Endothelial cell of umbilical vein (primary cell): ENCODE results near the gene PLA2G6. TPM values are rescaled to one million over a fixed set of nuclear protein-coding genes. Genes with fewer than 3 reads are reported as not detected.

Experiments
- BruUV-seq: library from RNA; stranded (reverse); fragments of 400-500 nt; replicated peaks from 2 replicates; lab custom pipeline; 2021; lab: Mats Ljungman, UMichigan
- CTCF ChIA-PET: fragments of 300-600, 350-600 bp; sonication (Branson Sonifier 250); formaldehyde crosslinking; loops from one replicate; lab custom pipeline; 2021; ENCODE audit warnings: antibody characterized with exemption, inconsistent platforms; lab: Charles Lee
- POLR2A ChIA-PET: fragments of 300-600, 350-600 bp; sonication (Branson Sonifier 250); formaldehyde crosslinking; loops from one replicate; lab custom pipeline; 2021; ENCODE audit warnings: antibody characterized with exemption, inconsistent platforms; lab: Charles Lee
- DNase-seq: peaks from one replicate; pipeline ENCODE4 v3.0.0-alpha.2; 2011; ENCODE audit warnings: low read depth, low spot score
- FAIRE-seq: peaks from 2 replicates; lab custom pipeline; 2011; peaks lifted over from hg19 to GRCh38; lab: Jason Lieb, UNC
- H2AFZ ChIP-seq: 2 replicates; pipeline ENCODE4 v1.6.0; 2012; ENCODE audit warnings: low read depth, low read length, control low read depth, inconsistent platforms
- H3K27ac ChIP-seq: 2 replicates; pipeline ENCODE4 v1.5.1; 2011; ENCODE audit warnings: low read depth, mild to moderate bottlenecking, control low read depth, low read length, moderate library complexity; ENCODE audit not compliant: insufficient read depth
- H3K27me3 ChIP-seq, 2 experiments: 2 replicates each; pipeline versions ENCODE4 v1.6.0 to v1.6.1; 2011; ENCODE audit warnings: low read length in 2 of 2, mixed read lengths in 1 of 2; ENCODE audit not compliant: control insufficient read depth in 2 of 2, insufficient read depth in 2 of 2
- H3K36me3 ChIP-seq, 2 experiments: 2 replicates in 1 of 2; 3 replicates in 1 of 2; pipeline ENCODE4 v1.5.1; 2011; ENCODE audit warnings: low read length in 2 of 2, mild to moderate bottlenecking in 1 of 2, moderate library complexity in 1 of 2; ENCODE audit not compliant: control insufficient read depth in 2 of 2, insufficient read depth in 2 of 2; ENCODE audit errors: extremely low read depth in 1 of 2
- H3K4me1 ChIP-seq: 3 replicates; pipeline ENCODE4 v1.5.1; 2011; ENCODE audit warnings: mild to moderate bottlenecking, low read length; ENCODE audit not compliant: control insufficient read depth, insufficient read depth; ENCODE audit errors: extremely low read depth
- H3K4me2 ChIP-seq: 2 replicates; pipeline ENCODE4 v1.6.1; 2011; ENCODE audit warnings: low read length, control low read depth, mixed read lengths; ENCODE audit not compliant: insufficient read depth
- H3K4me3 ChIP-seq, 3 experiments: fragments of 200-600 bp in 1 of 3; sonication (generic), shearing (Covaris generic) in 1 of 3; replicated peaks in 1 of 3; 2 replicates each; pipeline ENCODE4 v1.5.1; 2011 to 2016; ENCODE audit warnings: control low read depth in 3 of 3, low read length in 3 of 3, mild to moderate bottlenecking in 2 of 3, inconsistent platforms in 1 of 3, low read depth in 1 of 3, moderate library complexity in 1 of 3; ENCODE audit not compliant: insufficient read depth in 1 of 3
- H3K79me2 ChIP-seq: 2 replicates; pipeline ENCODE4 v1.6.0; 2012; ENCODE audit warnings: low read length, inconsistent platforms; ENCODE audit not compliant: control insufficient read depth, insufficient read depth
- H3K9ac ChIP-seq: replicated peaks from 2 replicates; pipeline ENCODE3; 2011; ENCODE audit warnings: low read length, control low read depth; ENCODE audit not compliant: insufficient read depth; ENCODE audit errors: extremely low read depth
- H3K9me1 ChIP-seq: replicated peaks from 3 replicates; pipeline ENCODE4 v1.6.0; 2011; ENCODE audit warnings: mild to moderate bottlenecking, low read length; ENCODE audit not compliant: control insufficient read depth, insufficient read depth; ENCODE audit errors: extremely low read depth
- H3K9me3 ChIP-seq: replicated peaks from 2 replicates; pipeline ENCODE4 v1.5.1; 2012; ENCODE audit warnings: low read length, inconsistent platforms; ENCODE audit not compliant: control insufficient read depth, insufficient read depth
- H4K20me1 ChIP-seq: replicated peaks from 2 replicates; pipeline ENCODE3; 2011; ENCODE audit warnings: mild to moderate bottlenecking, low read length; ENCODE audit not compliant: control insufficient read depth, insufficient read depth; ENCODE audit errors: extremely low read depth
- EZH2 ChIP-seq: IDR thresholded peaks from 2 replicates; pipeline ENCODE4 v1.6.1; 2012; ENCODE audit warnings: borderline replicate concordance, low read depth, mild to moderate bottlenecking, moderate library complexity, low read length, inconsistent platforms; ENCODE audit not compliant: severe bottlenecking
- FOS ChIP-seq: IDR thresholded peaks from 2 replicates; pipeline ENCODE4 v1.6.1; 2011; ENCODE audit warnings: mild to moderate bottlenecking, low read length, moderate library complexity, borderline replicate concordance; ENCODE audit not compliant: insufficient read depth
- GATA2 ChIP-seq: IDR thresholded peaks from 2 replicates; pipeline ENCODE4 v1.7.0; 2011; ENCODE audit warnings: low read depth, mild to moderate bottlenecking, moderate library complexity, mixed read lengths, low read length; ENCODE audit not compliant: insufficient read length, insufficient read depth
- JUN ChIP-seq: IDR thresholded peaks from 2 replicates; pipeline ENCODE4 v1.6.1; 2011; ENCODE audit warnings: borderline replicate concordance, low read depth; ENCODE audit not compliant: insufficient read length, insufficient read depth
- MYC ChIP-seq: IDR thresholded peaks from one replicate; pipeline ENCODE4 v1.6.1; 2011; ENCODE audit warnings: mild to moderate bottlenecking, low read depth, low read length
- POLR2A ChIP-seq: IDR thresholded peaks from 2 replicates; pipeline ENCODE4 v1.6.1; 2012; ENCODE audit warnings: low read depth, mild to moderate bottlenecking, control low read depth, low read length
- POLR2AphosphoS5 ChIP-seq: IDR thresholded peaks from 2 replicates; pipeline ENCODE4 v1.6.1; 2012; ENCODE audit warnings: low read depth, mild to moderate bottlenecking, control low read depth, low read length, moderate library complexity; ENCODE audit not compliant: insufficient read depth
- dilution Hi-C: fragments of 300-500 bp; cut with MboI; formaldehyde crosslinking; loops from one replicate; pipeline ENCODE4 v1.15.0; 2019; ENCODE audit warnings: low sequenced_read_pairs; ENCODE audit not compliant: extremely low pct_ligation_motif_present
- intact Hi-C: fragments of 100-400 bp; cut with micrococcal nuclease; formaldehyde crosslinking; loops from one replicate; pipeline ENCODE4 v1.10.0; 2022
- polyA plus RNA-seq, 4 experiments: library from polyadenylated mRNA; depleted of rRNA in 3 of 4; stranded (reverse) in 3 of 4; unstranded in 1 of 4; fragments of >200 nt; gene quantifications; 2 replicates each; pipeline versions ENCODE4 v1.2.1 to v1.2.3, GENCODE V29; 2011 to 2012; ENCODE audit warnings: missing spikeins in 1 of 4
- total RNA-seq: library from RNA; stranded (reverse); gene quantifications from 2 replicates; pipeline ENCODE4 v1.2.3, GENCODE V29; 2021
- TF ChIP-seq, protein P1 (sequence below): IDR thresholded peaks from 2 replicates; pipeline ENCODE4 v1.6.1; 2011; ENCODE audit not compliant: insufficient read depth, insufficient read length
- TF ChIP-seq, protein P2 (sequence below), 2 donors: IDR thresholded peaks; 1 replicate in 1 of 2; 2 replicates in 1 of 2; pipeline ENCODE4 v1.5.1; 2011; ENCODE audit warnings: low read length in 2 of 2, mild to moderate bottlenecking in 2 of 2, moderate library complexity in 2 of 2, control low read depth in 1 of 2, inconsistent platforms in 1 of 2, low read depth in 1 of 2; ENCODE audit not compliant: insufficient read depth in 1 of 2; ENCODE audit errors: extremely low read depth in 1 of 2

Gene PLA2G6
- total and polyA plus RNA-seq, 2 donors (not counting 3 experiments of a cell fraction or from before 2014, with no cell fraction given), result 6.6 to 10.3 TPM

DNA sequence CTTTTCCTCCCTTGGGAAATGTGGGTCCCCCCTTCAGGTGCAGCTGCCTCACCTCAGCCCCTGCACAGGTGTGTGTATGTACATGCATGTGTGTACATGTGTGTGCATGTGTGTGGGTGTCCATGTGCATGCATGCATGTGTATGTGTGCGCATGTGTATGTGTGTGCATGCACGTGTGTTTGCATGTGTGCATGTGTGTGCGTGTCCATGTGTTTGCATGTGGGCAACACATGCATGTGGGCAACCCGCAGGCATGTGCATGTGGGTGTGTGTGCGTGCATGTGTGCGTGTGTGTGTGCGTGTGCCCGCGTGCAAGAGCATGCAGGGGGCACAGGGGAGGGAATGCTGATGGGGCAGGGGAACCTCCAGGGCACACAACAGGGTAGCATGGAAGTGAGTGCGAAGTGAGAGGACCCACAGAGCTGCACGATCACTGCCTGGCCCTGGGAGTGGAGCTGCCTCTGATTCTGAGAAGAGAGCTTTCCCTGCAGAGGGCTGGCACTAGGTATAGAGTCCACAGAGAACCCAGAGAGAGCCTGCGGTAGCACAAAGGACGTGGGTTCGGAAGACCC is 56.5 kb downstream of the PLA2G6 start:
- Histone ChIP-seq H3K4me1 (no peaks in the 10 kb centered on the region), H3K27ac (no peak overlapping the region), H2AFZ (no peak overlapping the region), H3K4me2 (no peak overlapping the region), H3K36me3 (no peaks in the 10 kb centered on the region), H3K9me3 (no peaks in the 10 kb centered on the region), H3K4me3 (no peak overlapping the region), H4K20me1 (no peaks in the 10 kb centered on the region), H3K9me1 (no peaks in the 10 kb centered on the region), H3K9ac (no peak overlapping the region), H3K27me3 (no peaks in the 10 kb centered on the region), H3K79me2 (no peaks in the 10 kb centered on the region)
- dilution Hi-C loops (no loop called here), intact Hi-C loops (no loop called here)
- no peak for DNase-seq
- no peak for FAIRE-seq
- TF ChIP-seq, protein P1, sequence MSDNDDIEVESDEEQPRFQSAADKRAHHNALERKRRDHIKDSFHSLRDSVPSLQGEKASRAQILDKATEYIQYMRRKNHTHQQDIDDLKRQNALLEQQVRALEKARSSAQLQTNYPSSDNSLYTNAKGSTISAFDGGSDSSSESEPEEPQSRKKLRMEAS, result peak; percentile 49
- TF ChIP-seq JUN, result no peak
- no peak for TF ChIP-seq FOS
- no peak for TF ChIP-seq GATA2
- TF ChIP-seq POLR2A, result no peak
- TF ChIP-seq MYC, result no peak
- TF ChIP-seq POLR2AphosphoS5, result no peak
- TF ChIP-seq EZH2, result no peak
- TF ChIP-seq, protein P2, sequence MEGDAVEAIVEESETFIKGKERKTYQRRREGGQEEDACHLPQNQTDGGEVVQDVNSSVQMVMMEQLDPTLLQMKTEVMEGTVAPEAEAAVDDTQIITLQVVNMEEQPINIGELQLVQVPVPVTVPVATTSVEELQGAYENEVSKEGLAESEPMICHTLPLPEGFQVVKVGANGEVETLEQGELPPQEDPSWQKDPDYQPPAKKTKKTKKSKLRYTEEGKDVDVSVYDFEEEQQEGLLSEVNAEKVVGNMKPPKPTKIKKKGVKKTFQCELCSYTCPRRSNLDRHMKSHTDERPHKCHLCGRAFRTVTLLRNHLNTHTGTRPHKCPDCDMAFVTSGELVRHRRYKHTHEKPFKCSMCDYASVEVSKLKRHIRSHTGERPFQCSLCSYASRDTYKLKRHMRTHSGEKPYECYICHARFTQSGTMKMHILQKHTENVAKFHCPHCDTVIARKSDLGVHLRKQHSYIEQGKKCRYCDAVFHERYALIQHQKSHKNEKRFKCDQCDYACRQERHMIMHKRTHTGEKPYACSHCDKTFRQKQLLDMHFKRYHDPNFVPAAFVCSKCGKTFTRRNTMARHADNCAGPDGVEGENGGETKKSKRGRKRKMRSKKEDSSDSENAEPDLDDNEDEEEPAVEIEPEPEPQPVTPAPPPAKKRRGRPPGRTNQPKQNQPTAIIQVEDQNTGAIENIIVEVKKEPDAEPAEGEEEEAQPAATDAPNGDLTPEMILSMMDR (IDR thresholded peaks at IDR 0.05; ENCODE audit: extremely low read depth in 1 of 2, insufficient read depth in 1 of 2, low read depth in 1 of 2, low read length in 2 of 2), result no peak
- CTCF ChIA-PET, result interaction anchor here (1.8 kb wide), 1 partner anchor 11 kb away, joined by 16 read pairs; no protein-coding TSS in a partner anchor
- POLR2A ChIA-PET, result no interaction called here
- no TSS peak for BruUV-seq
